ENCODE measurements around the gene WDR5. TPM values are rescaled to one million over a fixed set of nuclear protein-coding genes. Genes with fewer than 3 reads are reported as not detected.

WDR5 gene
- total and polyA plus RNA-seq, 9 donors = 8.7 to 33.5 (median 28.4) TPM

DNA sequence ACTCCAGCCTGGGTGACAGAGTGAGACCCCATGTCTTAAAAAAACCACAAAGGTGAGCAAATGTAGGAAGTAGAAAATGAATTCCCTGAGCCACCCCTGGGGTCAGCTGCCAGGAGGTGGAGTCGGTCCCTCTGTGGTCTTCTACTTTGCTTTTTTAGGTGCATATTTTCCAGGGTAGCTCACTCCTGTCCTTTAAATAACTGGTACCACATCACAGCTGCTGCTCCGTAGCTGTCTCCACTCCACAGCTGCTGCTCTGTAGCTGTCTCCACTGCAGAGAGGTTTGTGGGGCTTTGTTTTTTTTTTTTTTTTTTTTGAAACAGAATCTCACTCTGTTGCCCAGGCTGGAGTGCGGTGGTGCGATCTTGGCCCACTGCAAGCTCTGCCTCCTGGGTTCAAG, 8.9 kb downstream of the WDR5 start:
- WGBS, 3 donors = 73 to 82% (median 78%) methylated on average over 4 of the region's 4 CpGs
- intact Hi-C loops (cut with DNase I) = no loop called here

GRCh38 chr9:134145262-134145661, 9.4 kb downstream of the WDR5 start:
- WGBS, 3 donors = 88 to 95% (median 90%) methylated on average over 9 of the region's 9 CpGs
- no peak for DNase-seq
- H3K4me1 ChIP-seq (ENCODE audit: insufficient read depth) = no peaks in the 10 kb centered on the region
- H3K36me3 ChIP-seq = peaks cover 2% of the 10 kb centered on the region
- no peak overlapping the region for H3K4me3 ChIP-seq
- H3K9me3 ChIP-seq = no peaks in the 10 kb centered on the region
- no peak for TF ChIP-seq CTCF (IDR thresholded peaks at IDR 0.05)
- TF ChIP-seq POLR2A (IDR thresholded peaks at IDR 0.05) = no peak
- no peaks in the 10 kb centered on the region for H3K27me3 ChIP-seq
- H3K27ac ChIP-seq = no peak overlapping the region
- intact Hi-C loops (cut with DNase I) = no loop called here

More for the DNA sequence above, 8.9 kb downstream of the WDR5 start:
- no peak overlapping the region for H3K4me3 ChIP-seq
- H3K4me1 ChIP-seq (ENCODE audit: insufficient read depth) = no peaks in the 10 kb centered on the region
- H3K27ac ChIP-seq = no peak overlapping the region
- H3K9me3 ChIP-seq = no peaks in the 10 kb centered on the region
- DNase-seq = no peak
- TF ChIP-seq CTCF (IDR thresholded peaks at IDR 0.05) (no peak), EP300 (IDR thresholded peaks at IDR 0.05) (no peak), POLR2A (IDR thresholded peaks at IDR 0.05) (no peak)
- peaks cover 2% of the 10 kb centered on the region for H3K36me3 ChIP-seq
- H3K27me3 ChIP-seq = no peaks in the 10 kb centered on the region

GRCh38 chr9:134146774-134147493, 11.1 kb downstream of the WDR5 start:
- no peak overlapping the region for H3K27ac ChIP-seq
- intact Hi-C loops (cut with DNase I) = no loop called here
- H3K4me3 ChIP-seq = no peak overlapping the region
- WGBS, 3 donors = 70 to 71% (median 71%) methylated on average over 8 of the region's 8 CpGs
- H3K9me3 ChIP-seq = no peaks in the 10 kb centered on the region
- no peak for DNase-seq
- H3K4me1 ChIP-seq (ENCODE audit: insufficient read depth) = no peaks in the 10 kb centered on the region
- peaks cover 2% of the 10 kb centered on the region for H3K36me3 ChIP-seq
- no peaks in the 10 kb centered on the region for H3K27me3 ChIP-seq
- TF ChIP-seq EP300 (IDR thresholded peaks at IDR 0.05) (no peak), POLR2A (IDR thresholded peaks at IDR 0.05) (no peak), CTCF (IDR thresholded peaks at IDR 0.05) (no peak)

- DNase-seq = no peak
- H3K4me3 ChIP-seq = no peak overlapping the region
- TF ChIP-seq EP300 (IDR thresholded peaks at IDR 0.05) = no peak
- TF ChIP-seq CTCF (IDR thresholded peaks at IDR 0.05) = no peak
- no peak for TF ChIP-seq POLR2A (IDR thresholded peaks at IDR 0.05)
- intact Hi-C loops (cut with DNase I) = no loop called here
- no peaks in the 10 kb centered on the region for H3K36me3 ChIP-seq
- WGBS, 3 donors = 83 to 94% (median 84%) methylated on average over 7 of the region's 7 CpGs
- H3K9me3 ChIP-seq = no peaks in the 10 kb centered on the region
- H3K27me3 ChIP-seq = no peaks in the 10 kb centered on the region
- no peaks in the 10 kb centered on the region for H3K4me1 ChIP-seq (ENCODE audit: insufficient read depth)
- H3K27ac ChIP-seq = no peak overlapping the region
Measured at GRCh38 chr9:134149380-134149779, 13.5 kb downstream of the WDR5 start.

Measured in ovary (tissue), 9 donors.